GM18907 (cell line): ENCODE data around the gene NXPH1.

ENCODE experiments used
- ATAC-seq: cut with Tn5 transposase; IDR thresholded peaks from one replicate; pipeline ENCODE4 v1.9.1; 2021; ENCODE audit warnings: mild to moderate bottlenecking, moderate library complexity; ENCODE audit not compliant: unreplicated experiment

The NXPH1 gene

GRCh38 chr7:8491544-8492489 lies 58.4 kb downstream of the NXPH1 start:
- ATAC-seq = no peak

GRCh38 chr7:8499128-8499527 lies 65.7 kb downstream of the NXPH1 start:
- ATAC-seq = no peak

- ATAC-seq = no peak
Measured at GRCh38 chr7:8500286-8500685, 66.9 kb downstream of the NXPH1 start.

- no peak for ATAC-seq
Measured at GRCh38 chr7:8507566-8507965, 74.2 kb downstream of the NXPH1 start.

- ATAC-seq = no peak
Measured at GRCh38 chr7:8509621-8510020, 76.2 kb downstream of the NXPH1 start.

DNA sequence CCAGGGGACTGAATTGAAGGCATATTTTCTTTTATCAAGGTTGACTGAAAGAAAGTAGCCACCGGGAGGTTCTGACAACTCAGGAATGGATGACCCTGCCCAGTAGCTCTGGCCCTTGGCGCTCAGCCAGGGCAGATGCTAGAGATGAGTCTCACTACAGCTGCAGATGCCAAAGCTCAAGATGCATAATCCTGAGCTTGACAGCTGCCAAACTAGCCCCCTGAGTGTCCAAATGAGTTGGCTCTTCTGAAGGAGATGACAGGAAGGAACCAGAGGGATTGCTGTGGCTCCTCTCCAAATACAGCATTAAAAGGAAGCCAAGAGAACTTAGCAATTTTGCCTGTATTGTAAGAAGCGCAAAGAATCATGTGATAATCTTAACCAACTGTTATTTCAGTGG lies 78.4 kb downstream of the NXPH1 start:
- ATAC-seq = no peak

DNA sequence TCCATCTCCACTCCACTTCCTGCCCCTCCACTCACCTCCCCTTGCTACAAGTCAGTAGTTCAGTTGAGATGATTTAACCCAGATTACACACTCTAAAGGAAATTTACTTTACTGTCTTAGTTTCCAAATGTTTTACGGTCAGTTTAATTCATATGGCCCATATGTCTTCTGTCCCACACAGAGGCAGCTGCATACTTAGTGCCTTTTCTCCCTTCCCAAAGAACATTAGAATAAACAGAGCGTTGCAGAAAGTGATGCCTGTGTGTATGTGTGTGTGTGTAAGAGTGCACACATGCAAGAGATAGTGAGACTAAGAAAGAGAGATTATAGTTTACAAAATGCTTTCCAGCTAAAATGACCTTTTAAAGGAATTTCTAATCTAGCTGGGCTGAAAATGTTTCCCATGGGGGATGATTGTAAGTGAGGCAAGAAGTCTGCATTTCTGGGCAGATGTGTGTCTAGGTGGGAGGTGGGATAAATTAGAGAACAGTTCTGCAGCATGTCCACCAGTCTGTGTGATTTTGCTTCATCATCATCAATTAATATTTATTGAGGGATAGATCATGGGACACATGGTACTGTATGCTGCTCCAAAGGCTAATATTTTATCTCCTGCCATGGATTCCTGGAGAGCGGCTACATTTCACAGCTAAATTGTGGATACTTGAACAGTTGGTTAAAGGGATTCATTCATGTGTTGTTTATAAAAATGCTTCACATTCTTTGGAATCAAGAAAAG lies 81.5 kb downstream of the NXPH1 start:
- ATAC-seq = no peak

DNA sequence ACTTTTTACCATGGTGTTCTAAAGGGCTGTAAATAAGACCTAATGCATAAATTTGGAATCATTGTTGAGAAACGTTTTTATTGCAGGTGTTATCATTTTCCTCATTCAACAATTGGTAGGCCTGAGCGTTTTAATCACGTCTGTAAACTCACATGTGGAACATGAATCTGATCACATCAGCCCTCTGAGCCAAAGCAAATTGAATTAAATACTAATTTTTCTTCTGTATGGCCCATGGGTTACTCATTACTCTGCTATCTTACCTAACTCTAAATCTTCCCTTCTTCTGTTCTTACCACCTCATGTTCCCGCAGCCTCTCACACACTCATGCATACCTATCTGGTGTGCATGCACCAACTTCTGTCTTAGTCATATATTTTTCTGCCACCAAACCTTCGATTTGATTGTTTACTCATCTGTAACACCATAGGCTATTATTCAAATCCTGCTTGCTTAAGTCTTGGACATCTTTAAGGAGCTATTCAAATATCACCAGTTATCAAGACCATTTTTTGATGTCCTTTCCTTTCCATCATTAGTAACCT lies 82.3 kb downstream of the NXPH1 start:
- ATAC-seq = no peak

DNA sequence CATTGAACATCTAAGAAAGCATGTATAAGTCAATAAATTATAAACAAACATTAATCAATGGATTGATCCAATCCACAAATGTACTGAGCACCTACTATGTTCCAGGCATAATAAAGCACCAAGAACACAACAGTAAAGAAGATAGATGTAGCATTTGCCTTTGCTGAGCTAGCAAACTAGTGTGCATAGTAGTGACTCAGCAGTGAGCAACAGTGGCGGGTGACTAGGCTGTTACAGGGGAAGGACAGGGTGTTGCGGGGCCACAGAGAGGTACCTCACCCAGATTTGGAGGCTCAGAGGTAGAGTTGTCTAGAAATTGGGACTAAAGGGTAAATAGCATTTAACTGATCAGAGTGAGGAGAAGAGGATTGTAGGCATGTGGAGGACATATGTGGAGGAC lies 83.6 kb downstream of the NXPH1 start:
- ATAC-seq = no peak

DNA sequence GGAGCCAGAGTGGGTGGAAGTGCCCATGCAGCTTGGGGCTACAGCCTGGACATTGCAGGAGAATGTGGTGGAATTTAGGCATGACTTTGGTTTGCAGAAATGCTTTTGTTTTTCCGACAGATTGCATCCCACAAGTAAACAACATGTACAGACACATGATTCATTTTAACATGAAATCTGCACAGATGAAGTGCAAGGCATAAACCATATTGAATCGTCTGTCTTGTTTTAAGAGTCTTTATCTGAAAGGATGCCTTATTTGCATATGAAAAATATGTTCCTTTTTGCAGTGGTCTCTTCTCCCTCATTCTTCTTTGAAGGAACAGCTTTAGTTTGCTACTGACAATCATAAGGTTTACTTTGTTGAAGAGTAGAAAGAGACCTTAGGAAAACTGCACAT lies 94.9 kb downstream of the NXPH1 start:
- ATAC-seq = no peak

DNA sequence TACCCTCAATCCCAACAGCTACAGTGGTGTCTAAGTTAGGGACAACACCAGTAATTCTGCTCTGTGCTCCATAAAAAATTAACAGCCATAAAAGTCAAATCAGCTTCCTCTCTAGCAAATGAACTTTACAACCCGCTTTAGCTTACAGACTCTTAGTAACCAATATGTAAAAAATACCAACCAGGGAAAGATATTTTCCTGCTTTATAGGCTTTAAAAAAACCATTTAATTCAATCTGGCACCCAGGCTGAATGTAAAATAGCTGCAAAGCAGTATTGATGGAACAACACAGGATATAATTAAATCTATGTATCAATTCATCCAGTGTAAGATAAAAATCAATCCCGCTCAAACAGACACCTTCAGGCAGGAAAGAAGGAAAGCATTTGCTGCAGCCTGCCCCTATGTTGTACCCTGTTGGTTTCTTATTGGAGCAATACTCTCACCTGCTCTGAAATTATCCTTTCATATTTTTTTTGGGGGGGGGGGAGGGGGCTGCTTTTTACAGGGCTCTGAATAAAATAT lies 98.6 kb downstream of the NXPH1 start:
- no peak for ATAC-seq

DNA sequence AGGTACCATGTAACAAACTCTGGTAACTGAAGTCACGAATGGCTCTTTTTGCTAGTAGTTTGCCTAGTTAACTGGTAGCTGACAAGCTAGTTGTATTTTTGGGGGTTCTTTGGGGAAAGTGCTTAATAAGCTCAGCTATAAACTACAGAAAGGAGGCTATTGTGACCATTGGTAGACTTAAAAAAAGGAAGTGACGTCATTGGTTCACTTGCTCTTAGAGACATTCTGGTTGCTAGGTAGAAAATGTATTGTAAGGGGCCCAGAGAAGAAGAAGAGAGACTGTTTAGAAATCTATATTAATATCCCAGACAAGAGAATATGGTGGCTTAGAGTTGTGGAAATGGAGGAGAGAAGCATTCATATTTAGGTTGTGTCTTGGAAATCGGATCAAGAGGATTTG lies 103.0 kb downstream of the NXPH1 start:
- ATAC-seq = peak; percentile 94

- no peak for ATAC-seq
Measured at GRCh38 chr7:8549046-8549445, 115.6 kb downstream of the NXPH1 start.

DNA sequence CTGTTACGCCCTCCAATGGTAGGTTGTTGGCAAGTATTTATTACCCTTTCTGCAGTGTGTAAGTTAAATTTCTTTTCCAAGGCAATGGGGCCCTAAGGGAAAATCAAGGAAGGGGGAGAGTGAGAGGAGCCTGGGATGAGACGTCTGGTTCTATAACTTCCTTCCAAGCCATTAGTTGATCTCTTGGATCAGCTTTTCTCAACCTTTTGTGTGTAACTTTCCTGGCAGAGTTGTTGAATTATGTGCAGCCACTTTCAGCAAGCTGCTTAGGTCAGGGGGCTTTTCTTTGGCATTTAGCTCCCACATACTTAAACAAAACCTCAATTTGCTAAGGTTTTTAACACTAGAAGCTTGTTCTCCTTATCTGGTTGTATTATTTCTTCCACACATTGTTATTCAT lies 127.1 kb downstream of the NXPH1 start:
- no peak for ATAC-seq

DNA sequence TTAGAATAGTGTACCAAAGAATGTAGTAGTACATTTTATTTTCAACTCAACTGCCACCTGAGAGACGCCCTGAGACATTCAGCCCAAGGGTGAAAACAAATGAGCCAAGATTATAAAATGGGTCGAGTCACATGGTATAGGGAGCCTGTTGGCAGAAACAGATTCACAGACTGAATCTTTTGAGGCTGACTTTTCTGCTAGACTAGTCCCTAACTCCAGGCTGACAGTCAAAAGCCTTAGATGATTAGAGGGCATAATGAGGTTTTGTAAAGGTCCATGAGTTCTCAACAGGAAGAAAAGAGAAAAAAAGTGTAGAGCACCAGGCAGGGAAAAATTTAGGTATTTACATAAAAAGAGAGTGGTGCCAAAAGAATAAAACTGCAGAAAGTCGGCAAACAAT lies 128.0 kb downstream of the NXPH1 start:
- no peak for ATAC-seq

GRCh38 chr7:8564281-8564680 lies 130.9 kb downstream of the NXPH1 start:
- no peak for ATAC-seq

GRCh38 chr7:8566016-8566415 lies 132.6 kb downstream of the NXPH1 start:
- ATAC-seq = no peak

DNA sequence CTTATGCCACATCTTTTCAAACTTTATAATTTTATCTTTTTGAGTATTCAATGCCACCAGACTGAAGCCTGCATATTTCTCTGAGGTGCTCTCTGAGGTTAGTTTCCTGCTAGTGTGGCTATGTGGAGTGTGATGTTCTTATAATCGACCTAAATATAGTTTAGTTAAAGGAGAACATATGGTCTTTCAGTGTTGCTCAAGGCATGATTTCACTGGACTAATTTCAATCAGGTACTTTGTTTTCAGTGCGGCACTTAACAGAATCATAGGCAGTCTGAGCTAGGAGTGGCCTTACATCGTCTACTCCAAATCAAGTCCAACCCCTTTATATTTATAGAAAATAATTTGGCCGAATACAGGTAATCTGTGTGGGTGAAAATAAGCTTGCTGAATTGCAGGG lies 134.2 kb downstream of the NXPH1 start:
- no peak for ATAC-seq

DNA sequence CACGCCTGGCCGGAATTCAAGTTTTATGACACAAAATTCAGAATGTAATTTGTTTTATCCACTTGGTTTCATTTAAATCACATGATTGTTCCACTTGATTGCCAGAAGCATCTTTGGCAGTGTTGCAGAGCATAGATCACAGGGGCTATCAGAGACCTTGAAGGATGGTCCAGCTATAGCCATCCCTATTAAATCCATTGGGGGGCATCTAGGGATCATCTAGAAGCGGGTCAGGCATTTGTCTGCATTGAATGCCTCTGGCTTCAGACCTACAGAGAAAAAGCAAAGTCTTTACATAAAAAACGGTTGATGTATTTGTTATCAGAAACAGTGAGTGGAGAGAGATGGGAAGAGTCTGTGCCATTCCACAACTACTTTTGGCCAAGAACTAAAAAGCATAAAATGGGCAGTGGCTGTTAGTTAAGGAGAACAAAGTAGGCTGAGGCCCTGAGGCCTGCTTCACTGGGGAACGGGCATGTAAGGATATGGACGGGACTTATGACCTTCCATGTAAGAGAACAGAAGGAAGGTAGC lies 146.3 kb downstream of the NXPH1 start:
- ATAC-seq = no peak

- no peak for ATAC-seq
Measured at GRCh38 chr7:8581842-8582241, 148.4 kb downstream of the NXPH1 start.

DNA sequence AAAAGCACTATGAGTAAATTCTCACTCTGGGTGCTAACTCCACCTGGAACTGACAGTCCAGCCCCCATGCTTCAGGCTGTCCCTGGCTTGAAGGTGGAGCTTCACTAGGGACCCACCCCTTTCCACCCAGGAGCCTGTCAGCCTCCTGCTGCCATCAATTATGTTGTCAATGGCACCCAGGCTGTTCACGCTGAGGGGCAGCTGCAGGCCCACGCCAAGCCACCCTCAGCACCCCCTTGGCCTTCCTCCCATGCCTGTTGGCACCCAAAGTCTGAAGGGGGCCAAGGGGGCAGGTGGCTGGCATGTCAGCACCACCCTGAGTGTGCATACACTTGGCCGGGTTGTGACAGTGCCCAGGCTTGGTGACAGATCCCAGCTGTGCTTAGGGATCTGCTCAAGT lies 149.3 kb downstream of the NXPH1 start:
- no peak for ATAC-seq
